ENCODE measurements around the gene SOX8.

SOX8 gene

DNA sequence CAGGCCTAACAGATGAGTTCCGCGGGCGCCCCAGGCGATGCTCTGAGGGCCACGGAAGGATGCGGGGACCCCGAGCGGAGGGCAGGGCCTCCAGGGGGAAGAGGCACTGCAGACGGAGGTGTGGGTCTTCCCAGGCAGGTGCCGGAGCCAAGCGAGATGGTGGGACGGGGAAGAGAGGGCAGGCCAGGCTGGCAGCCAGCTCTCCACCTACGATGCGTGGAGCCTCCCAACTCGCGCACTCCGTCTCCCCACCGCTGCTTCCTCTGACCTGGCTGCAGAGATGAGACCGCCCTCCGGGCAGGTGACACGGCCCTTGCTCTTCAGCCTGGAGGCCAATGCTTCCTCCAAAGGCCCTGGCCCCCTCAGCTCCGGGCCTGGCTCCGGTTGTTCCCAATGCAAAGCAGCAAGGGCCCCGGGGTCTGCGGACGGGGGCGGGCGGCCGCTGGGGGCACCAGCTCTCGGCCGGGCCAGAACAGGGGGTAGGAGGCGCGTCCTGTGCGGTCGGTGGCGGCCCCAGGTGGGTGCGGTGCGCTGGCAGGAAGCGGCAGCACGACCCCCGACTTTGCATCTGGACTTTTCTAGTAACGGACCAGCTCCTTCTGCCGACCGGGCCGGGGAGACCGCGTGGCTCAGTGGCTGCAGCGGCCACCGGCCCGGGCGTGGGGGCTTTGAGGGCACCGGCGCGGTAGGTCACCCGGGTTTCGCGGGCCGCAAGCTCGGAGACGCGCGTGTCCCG, 1.5 kb upstream of the SOX8 start:
- Histone ChIP-seq H3K9me2 (ENCODE audit: low read depth, low read length) (no peaks in the 10 kb centered on the region), H3K27ac (ENCODE audit: low read depth, low read length, poor library complexity, severe bottlenecking) (no peak overlapping the region), H3K4me2 (ENCODE audit: low read length) (no peak overlapping the region), H3K4me3 (ENCODE audit: low read depth, low read length, poor library complexity, severe bottlenecking) (no peak overlapping the region), H3K27me3 (ENCODE audit: insufficient read depth, low read length) (0 out of 2 replicates have a peak, but pooled peaks cover 4% of the 10 kb centered on the region), H3K79me2 (ENCODE audit: insufficient read depth, low read length) (no peaks in the 10 kb centered on the region), H3K4me1 (ENCODE audit: insufficient read depth, low read length, severe bottlenecking) (no peaks in the 10 kb centered on the region), H3F3A (ENCODE audit: insufficient read depth, low read length) (no peaks in the 10 kb centered on the region), H4K20me1 (ENCODE audit: insufficient read depth, low read length) (no peaks in the 10 kb centered on the region), H3K9me3 (ENCODE audit: low read length) (no peaks in the 10 kb centered on the region), H2AFZ (ENCODE audit: low read length) (no peak overlapping the region), H3K36me3 (ENCODE audit: insufficient read depth, low read length) (no peaks in the 10 kb centered on the region), H3K9ac (ENCODE audit: low read length) (no peak overlapping the region)
- TF ChIP-seq, protein P1, sequence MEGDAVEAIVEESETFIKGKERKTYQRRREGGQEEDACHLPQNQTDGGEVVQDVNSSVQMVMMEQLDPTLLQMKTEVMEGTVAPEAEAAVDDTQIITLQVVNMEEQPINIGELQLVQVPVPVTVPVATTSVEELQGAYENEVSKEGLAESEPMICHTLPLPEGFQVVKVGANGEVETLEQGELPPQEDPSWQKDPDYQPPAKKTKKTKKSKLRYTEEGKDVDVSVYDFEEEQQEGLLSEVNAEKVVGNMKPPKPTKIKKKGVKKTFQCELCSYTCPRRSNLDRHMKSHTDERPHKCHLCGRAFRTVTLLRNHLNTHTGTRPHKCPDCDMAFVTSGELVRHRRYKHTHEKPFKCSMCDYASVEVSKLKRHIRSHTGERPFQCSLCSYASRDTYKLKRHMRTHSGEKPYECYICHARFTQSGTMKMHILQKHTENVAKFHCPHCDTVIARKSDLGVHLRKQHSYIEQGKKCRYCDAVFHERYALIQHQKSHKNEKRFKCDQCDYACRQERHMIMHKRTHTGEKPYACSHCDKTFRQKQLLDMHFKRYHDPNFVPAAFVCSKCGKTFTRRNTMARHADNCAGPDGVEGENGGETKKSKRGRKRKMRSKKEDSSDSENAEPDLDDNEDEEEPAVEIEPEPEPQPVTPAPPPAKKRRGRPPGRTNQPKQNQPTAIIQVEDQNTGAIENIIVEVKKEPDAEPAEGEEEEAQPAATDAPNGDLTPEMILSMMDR (IDR thresholded peaks at IDR 0.05; ENCODE audit: low read length), result no peak
- no peak for TF ChIP-seq EZH2 (IDR thresholded peaks at IDR 0.05; ENCODE audit: borderline replicate concordance, low read length)

DNA sequence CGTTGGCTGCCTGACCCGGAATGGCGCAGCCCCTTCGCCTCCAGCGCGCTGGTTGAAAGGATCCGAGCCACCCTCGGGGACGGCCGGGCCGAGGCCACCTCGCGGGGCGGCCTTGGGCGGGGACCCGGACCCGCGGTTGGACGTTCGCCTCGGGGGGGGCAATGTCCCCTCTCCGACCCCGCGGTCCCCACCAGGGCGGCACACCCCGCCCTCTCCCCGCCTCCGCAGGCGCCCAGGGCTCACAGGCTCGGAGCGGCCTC, 1.0 kb upstream of the SOX8 start:
- H3K4me3 ChIP-seq (ENCODE audit: low read depth, low read length, poor library complexity, severe bottlenecking), result no peak overlapping the region
- H3K36me3 ChIP-seq (ENCODE audit: insufficient read depth, low read length), result no peaks in the 10 kb centered on the region
- 0 out of 2 replicates have a peak, but pooled peaks cover 3% of the 10 kb centered on the region for H3K27me3 ChIP-seq (ENCODE audit: insufficient read depth, low read length)
- no peaks in the 10 kb centered on the region for H3K9me2 ChIP-seq (ENCODE audit: low read depth, low read length)
- H2AFZ ChIP-seq (ENCODE audit: low read length), result no peak overlapping the region
- no peaks in the 10 kb centered on the region for H3K79me2 ChIP-seq (ENCODE audit: insufficient read depth, low read length)
- no peak overlapping the region for H3K27ac ChIP-seq (ENCODE audit: low read depth, low read length, poor library complexity, severe bottlenecking)
- no peaks in the 10 kb centered on the region for H3K4me1 ChIP-seq (ENCODE audit: insufficient read depth, low read length, severe bottlenecking)
- no peak overlapping the region for H3K4me2 ChIP-seq (ENCODE audit: low read length)
- TF ChIP-seq, protein P1 (IDR thresholded peaks at IDR 0.05; ENCODE audit: low read length), result no peak
- no peak for TF ChIP-seq EZH2 (IDR thresholded peaks at IDR 0.05; ENCODE audit: borderline replicate concordance, low read length)
- no peaks in the 10 kb centered on the region for H4K20me1 ChIP-seq (ENCODE audit: insufficient read depth, low read length)
- H3K9ac ChIP-seq (ENCODE audit: low read length), result no peak overlapping the region
- no peaks in the 10 kb centered on the region for H3F3A ChIP-seq (ENCODE audit: insufficient read depth, low read length)
- no peaks in the 10 kb centered on the region for H3K9me3 ChIP-seq (ENCODE audit: low read length)

DNA sequence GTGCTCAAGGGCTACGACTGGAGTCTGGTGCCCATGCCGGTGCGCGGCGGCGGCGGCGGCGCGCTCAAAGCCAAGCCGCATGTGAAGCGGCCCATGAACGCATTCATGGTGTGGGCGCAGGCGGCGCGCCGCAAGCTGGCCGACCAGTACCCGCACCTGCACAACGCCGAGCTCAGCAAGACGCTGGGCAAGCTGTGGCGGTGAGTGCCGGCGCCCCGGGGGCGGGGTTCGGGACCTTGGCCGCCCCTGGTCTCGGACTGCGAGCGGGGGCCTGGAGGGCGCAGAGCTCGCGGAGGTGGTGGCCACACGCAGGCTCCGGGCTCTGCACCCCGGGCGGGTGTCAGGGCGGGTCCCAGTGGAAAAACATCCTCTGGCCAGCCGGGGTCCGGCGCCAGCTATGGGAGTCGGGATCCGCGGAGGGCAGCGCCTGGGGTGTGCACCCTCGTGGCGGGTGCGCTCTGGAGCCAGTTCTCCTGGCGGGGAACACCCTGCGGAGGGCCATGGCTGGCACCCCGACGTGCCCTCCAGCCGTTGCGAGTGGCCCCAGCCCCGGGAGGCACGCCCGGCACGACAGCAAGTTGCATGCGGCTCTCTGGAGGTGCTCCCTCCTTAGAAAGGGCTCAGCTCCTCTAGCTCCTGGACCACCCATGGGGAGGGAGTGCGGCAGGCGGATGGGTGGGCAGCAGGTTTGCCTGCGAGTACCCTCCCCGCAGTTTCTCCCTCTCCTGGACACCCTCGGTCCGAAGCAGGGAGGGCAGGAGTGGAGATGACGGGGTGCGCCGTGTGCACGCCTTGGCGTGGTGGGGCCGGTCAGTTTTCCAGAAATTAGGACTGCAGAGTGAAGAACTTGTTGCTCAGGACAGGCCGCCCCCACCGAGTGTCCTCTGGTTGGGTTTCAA, 824 bp downstream of the SOX8 start:
- Histone ChIP-seq H3K4me3 (ENCODE audit: low read depth, low read length, poor library complexity, severe bottlenecking) (no peak overlapping the region), H4K20me1 (ENCODE audit: insufficient read depth, low read length) (no peaks in the 10 kb centered on the region), H3K4me1 (ENCODE audit: insufficient read depth, low read length, severe bottlenecking) (no peaks in the 10 kb centered on the region), H3K9me3 (ENCODE audit: low read length) (no peaks in the 10 kb centered on the region), H3K9me2 (ENCODE audit: low read depth, low read length) (no peaks in the 10 kb centered on the region), H2AFZ (ENCODE audit: low read length) (no peak overlapping the region), H3K79me2 (ENCODE audit: insufficient read depth, low read length) (no peaks in the 10 kb centered on the region), H3K36me3 (ENCODE audit: insufficient read depth, low read length) (no peaks in the 10 kb centered on the region), H3K4me2 (ENCODE audit: low read length) (no peak overlapping the region), H3K27me3 (ENCODE audit: insufficient read depth, low read length) (no peaks in the 10 kb centered on the region), H3F3A (ENCODE audit: insufficient read depth, low read length) (no peaks in the 10 kb centered on the region), H3K9ac (ENCODE audit: low read length) (no peak overlapping the region), H3K27ac (ENCODE audit: low read depth, low read length, poor library complexity, severe bottlenecking) (no peak overlapping the region)
- TF ChIP-seq EZH2 (IDR thresholded peaks at IDR 0.05; ENCODE audit: borderline replicate concordance, low read length), result no peak
- TF ChIP-seq, protein P1 (IDR thresholded peaks at IDR 0.05; ENCODE audit: low read length), result no peak
